ENCODE results near the gene CENPX.

DNA sequence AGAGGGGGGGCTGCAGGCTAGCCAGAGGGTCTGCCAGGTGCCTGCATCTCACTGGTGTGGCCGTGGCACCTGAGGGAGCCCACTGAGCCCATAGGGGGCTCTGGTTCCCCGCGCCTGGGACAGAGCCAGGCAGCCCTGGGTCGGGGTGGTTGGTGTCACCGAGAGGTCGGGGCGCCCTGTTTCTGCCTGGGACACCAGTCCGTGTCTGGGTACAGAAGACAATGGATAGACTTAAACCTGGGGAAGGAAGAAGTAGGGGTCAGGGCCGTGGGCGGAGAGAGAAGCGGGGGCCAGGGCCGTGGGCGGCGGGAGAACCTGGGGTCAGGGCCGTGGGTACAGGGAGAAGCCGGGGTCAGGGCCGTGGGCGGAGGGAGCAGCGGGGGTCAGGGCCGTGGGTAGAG is 25.9 kb upstream of the CENPX start:
- TF ChIP-seq, protein P1, sequence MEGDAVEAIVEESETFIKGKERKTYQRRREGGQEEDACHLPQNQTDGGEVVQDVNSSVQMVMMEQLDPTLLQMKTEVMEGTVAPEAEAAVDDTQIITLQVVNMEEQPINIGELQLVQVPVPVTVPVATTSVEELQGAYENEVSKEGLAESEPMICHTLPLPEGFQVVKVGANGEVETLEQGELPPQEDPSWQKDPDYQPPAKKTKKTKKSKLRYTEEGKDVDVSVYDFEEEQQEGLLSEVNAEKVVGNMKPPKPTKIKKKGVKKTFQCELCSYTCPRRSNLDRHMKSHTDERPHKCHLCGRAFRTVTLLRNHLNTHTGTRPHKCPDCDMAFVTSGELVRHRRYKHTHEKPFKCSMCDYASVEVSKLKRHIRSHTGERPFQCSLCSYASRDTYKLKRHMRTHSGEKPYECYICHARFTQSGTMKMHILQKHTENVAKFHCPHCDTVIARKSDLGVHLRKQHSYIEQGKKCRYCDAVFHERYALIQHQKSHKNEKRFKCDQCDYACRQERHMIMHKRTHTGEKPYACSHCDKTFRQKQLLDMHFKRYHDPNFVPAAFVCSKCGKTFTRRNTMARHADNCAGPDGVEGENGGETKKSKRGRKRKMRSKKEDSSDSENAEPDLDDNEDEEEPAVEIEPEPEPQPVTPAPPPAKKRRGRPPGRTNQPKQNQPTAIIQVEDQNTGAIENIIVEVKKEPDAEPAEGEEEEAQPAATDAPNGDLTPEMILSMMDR (IDR thresholded peaks at IDR 0.05), result no peak
- TF ChIP-seq POLR2A (IDR thresholded peaks at IDR 0.05), result no peak
- no peak for TF ChIP-seq POLR2AphosphoS5 (IDR thresholded peaks at IDR 0.05)
- TF ChIP-seq EP300 (IDR thresholded peaks at IDR 0.05; ENCODE audit: low read depth), result no peak

All from transverse colon (tissue), 4 donors.